GM12892 (cell line): ENCODE measurements around the gene ZDHHC22.

Experiments
- DNase-seq: peaks from one replicate; pipeline ENCODE4 v3.0.0; 2011; ENCODE audit not compliant: insufficient read length
- FAIRE-seq: peaks from 2 replicates; lab custom pipeline; 2011; peaks lifted over from hg19 to GRCh38; lab: Jason Lieb, UNC
- POLR2A ChIP-seq: IDR thresholded peaks from 2 replicates; pipeline ENCODE4 v1.6.1; 2011; ENCODE audit warnings: low read depth, low read length, control low read depth
- POLR2AphosphoS5 ChIP-seq: IDR thresholded peaks from 2 replicates; pipeline ENCODE4 v1.6.1; 2011; ENCODE audit warnings: low read depth, low read length, control low read depth
- TAF1 ChIP-seq: IDR thresholded peaks from 2 replicates; pipeline ENCODE4 v1.6.1; 2011; ENCODE audit warnings: low read depth, mild to moderate bottlenecking, control low read depth, low read length, borderline replicate concordance

Gene ZDHHC22

DNA sequence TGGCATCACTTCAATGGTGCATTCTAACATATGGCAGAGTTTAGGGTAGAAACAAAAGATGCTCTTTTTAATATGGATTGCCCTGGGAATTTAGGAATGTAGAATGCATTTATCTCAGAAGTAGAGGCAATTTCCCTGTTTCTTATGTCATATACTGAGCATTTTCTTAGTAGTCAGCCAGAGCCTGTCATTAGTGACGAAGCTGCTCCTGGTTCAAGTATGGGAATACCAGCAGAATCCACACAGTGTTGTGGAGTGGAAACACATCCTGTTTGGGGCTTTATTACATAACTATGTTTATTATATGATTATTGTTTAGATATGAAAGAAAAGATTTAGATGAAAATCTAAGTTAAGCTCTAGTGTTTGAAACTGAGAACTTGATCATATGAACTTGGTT, 31.3 kb downstream of the ZDHHC22 start:
- DNase-seq (no peak), FAIRE-seq (no peak)
- TF ChIP-seq TAF1, result no peak
- TF ChIP-seq POLR2AphosphoS5, result no peak
- TF ChIP-seq POLR2A, result no peak

DNA sequence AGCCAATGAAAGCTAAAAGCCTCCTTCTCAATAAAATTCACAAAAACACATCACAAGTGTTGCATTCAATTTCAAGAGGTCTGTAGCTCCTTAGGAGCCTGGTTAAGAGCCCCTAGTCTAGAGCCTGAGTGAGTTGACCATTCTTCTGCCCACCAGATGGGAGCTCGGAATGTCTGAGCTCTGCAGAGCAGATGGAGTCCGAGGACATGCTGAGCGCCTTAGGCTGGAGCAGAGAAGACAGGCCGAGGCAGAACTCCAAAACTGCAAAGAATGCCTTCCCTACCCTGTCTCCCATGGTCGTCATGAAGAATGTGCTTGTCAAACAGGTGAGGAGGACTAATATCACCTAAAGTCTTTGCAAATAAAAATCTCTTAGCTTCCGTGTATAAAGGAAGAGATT, 31.9 kb downstream of the ZDHHC22 start:
- no peak for FAIRE-seq
- TF ChIP-seq TAF1, result no peak
- no peak for TF ChIP-seq POLR2AphosphoS5
- no peak for TF ChIP-seq POLR2A
- DNase-seq, result no peak

DNA sequence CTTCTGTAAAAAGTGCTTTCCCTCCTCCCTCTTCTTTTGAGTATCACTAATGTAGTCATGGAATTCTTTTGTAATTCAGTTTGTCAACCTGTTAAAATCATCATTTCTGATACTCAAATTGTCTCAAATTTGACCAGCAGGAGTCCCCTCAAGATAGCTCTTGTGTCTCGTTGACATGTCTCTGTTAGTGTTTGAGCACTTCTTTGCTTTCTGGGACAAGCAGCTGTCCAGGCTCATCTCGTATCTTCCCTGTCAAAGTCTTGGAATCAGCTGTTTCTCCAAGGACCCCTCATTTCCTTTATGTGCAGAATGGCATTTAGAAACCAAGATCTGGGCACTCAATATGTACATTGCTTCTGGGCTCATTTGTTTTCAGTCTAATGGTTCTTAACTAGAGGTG, 32.8 kb downstream of the ZDHHC22 start:
- TF ChIP-seq TAF1 (no peak), POLR2AphosphoS5 (no peak), POLR2A (no peak)
- no peak for DNase-seq
- FAIRE-seq, result no peak

DNA sequence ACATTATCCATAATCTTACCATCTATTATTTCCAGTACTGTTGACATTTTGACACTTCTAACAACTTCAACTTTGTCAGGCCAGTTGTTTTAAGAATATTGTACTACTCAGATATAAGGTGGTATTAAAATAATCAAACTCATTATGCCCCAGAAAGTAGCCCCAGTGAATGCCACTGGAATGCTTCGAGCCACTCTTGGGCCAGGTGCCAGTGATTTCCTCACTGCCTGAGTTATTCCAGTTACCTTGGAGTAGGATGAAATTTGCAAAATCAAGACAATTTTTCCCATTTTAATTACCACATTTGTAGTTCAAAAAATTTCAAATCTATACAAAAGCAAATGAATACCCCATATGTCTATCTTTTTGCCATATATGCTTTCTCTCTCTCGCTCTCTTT, 34.4 kb downstream of the ZDHHC22 start:
- DNase-seq, result no peak
- FAIRE-seq, result no peak
- no peak for TF ChIP-seq POLR2A
- TF ChIP-seq POLR2AphosphoS5, result no peak
- TF ChIP-seq TAF1, result no peak

DNA sequence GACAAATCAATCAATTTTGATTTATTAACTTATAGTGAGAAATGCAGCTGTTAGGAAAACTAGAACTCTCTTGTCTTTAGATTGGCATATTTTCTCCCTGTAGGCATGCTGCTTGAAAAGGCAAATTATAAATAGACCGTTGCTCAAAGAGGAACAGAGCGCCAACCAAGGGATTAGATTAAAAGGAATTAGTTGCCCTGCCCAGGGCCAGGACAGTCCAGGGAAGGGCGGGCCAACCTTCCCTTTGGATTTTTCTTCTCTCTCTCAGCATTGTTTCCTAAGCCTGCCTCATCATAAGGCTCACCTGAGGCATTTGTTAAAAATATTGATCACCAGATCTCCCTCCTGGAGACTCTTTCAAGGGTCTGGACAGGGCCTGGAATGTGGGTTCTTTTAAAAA, 34.9 kb downstream of the ZDHHC22 start:
- DNase-seq (no peak), FAIRE-seq (no peak)
- TF ChIP-seq POLR2AphosphoS5, result no peak

DNA sequence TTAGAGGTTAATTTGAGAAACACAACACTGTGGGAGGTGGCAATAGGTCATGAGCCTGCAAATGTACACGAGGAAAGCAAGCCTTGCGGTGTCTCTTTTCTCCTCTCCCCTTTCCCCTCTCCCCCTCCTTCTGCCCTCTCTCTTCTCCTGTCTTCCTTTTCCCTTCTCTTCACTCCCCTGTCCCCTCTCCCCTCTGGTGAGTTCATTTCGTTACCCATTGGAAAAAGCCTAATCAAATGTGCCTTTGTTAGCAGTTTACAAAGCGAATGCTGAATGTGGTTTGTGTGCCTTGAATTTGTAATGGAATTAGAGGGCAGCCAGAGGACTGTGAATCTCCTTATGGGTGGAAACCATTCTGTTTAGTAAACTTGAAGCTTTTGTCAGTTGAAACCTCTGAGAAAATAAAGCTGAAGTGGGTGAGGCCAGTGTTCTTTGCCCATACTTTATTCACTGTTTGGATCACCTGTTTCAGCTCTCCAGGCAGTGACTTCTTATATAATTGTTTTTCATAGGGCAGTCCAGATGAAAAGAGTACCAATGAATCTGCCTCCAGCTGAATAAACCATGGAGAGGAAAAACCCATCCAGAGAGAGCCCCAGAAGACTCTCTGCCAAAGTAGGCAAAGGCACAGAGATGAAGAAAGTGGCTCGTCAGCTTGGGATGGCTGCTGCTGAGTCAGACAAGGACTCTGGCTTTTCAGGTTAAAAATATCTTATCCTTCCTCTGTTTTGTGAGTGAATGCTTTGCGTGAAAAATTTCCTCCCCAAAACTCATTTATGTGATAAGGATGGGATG, 36.2 kb downstream of the ZDHHC22 start:
- FAIRE-seq (no peak), DNase-seq (no peak)
- TF ChIP-seq POLR2AphosphoS5 (no peak), TAF1 (no peak), POLR2A (no peak)

DNA sequence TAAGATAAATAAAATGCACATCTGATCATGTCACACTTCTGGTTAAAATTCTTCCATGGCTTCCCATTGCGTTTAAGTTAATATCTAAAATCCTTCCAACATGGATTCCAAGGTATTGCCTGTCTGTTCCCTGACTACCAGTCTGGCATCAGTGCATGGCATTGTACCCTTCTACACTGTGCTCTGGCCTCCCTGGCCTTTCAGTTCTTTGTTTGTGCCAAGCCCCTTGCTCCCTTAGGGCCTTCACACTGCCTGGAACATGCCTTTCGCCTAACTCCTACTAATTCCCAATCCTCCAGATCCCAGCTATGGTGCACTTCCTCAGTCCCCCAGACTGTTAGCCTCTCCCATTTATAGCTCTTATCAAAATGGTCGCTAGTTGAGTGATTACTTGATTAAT, 37.2 kb downstream of the ZDHHC22 start:
- FAIRE-seq, result no peak
- no peak for TF ChIP-seq POLR2AphosphoS5
- no peak for TF ChIP-seq TAF1
- no peak for TF ChIP-seq POLR2A
- DNase-seq, result no peak

DNA sequence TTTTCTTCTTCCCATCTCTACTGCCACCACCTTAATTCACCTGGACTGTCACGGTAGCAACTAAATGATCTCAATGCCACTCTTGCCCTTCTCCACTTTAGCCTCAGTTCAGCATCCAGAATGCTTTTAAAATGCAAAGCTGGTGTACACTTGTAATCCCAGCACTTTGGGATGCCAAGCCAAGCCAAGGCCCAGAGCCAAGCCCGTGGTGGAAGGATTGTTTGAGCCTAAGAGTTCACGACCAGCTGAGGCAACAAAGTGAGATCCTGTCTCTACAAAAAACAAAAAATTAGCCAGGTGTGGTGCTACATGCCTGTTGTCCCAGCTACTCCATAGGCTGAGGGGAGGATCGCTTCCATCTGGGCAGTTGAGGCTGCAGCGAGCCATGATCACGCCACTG, 37.6 kb downstream of the ZDHHC22 start:
- DNase-seq (no peak), FAIRE-seq (no peak)
- TF ChIP-seq POLR2AphosphoS5, result no peak
- TF ChIP-seq POLR2A, result no peak
- TF ChIP-seq TAF1, result no peak

DNA sequence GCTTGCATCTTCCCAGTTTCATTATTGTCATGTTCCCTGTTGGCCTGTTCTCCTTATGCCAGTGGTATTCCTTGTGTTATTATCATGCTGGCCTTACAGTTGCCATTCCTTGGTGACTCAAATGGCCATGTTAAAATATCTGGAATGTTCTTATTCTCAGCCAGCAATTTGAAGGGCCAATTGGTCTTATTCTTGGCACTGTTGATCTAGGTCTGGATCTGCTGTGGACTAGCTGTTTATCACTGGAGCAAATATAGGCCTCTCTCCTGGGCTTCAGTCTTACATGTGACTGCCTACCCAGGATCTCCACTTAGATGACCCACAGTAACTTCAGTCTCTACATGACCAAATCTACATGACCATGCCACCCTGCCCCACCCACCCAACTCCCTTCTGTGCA, 38.1 kb downstream of the ZDHHC22 start:
- DNase-seq, result no peak
- no peak for FAIRE-seq
- no peak for TF ChIP-seq POLR2A
- no peak for TF ChIP-seq TAF1
- no peak for TF ChIP-seq POLR2AphosphoS5

DNA sequence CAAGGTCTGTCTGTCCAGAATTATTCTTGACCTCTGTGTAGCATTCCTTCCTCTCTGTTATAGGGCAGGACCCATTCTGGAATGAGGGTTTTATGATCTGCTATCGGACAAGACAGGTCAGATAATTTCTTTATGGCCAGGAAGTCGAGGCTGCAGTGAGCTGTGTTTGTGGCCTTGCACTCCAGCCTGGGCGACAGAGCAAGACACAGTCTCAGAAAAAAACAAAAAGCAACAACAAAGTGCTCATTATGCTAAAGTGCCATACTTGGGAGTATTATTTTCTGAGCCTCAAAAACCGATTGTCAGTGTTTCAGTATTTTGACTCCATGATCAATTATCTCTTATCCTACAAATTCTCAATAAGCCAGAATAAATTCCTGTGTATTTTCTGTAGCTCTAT, 39.4 kb downstream of the ZDHHC22 start:
- TF ChIP-seq POLR2AphosphoS5, result no peak
- FAIRE-seq (no peak), DNase-seq (no peak)

DNA sequence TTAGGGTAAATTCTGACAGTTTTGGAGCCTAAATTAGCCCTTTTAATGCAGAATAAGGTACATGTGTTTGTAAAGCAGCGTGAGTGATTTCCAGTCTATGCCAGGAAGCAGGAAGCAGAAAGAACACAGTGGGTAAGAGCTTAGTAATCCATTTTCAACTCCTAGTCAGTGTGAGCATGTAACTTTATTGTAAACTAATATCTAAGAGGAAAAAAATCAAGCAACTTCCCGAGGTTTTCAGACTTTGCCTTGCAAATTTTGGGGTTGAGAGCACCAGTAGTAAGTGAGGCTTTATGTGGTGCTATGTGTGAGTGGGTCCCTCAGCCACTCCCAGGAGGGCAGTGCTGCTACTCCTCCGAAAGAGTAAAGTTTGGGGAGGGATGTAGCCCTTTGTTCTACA, 40.6 kb downstream of the ZDHHC22 start:
- DNase-seq (no peak), FAIRE-seq (no peak)
- no peak for TF ChIP-seq POLR2AphosphoS5
- no peak for TF ChIP-seq POLR2A
- no peak for TF ChIP-seq TAF1

DNA sequence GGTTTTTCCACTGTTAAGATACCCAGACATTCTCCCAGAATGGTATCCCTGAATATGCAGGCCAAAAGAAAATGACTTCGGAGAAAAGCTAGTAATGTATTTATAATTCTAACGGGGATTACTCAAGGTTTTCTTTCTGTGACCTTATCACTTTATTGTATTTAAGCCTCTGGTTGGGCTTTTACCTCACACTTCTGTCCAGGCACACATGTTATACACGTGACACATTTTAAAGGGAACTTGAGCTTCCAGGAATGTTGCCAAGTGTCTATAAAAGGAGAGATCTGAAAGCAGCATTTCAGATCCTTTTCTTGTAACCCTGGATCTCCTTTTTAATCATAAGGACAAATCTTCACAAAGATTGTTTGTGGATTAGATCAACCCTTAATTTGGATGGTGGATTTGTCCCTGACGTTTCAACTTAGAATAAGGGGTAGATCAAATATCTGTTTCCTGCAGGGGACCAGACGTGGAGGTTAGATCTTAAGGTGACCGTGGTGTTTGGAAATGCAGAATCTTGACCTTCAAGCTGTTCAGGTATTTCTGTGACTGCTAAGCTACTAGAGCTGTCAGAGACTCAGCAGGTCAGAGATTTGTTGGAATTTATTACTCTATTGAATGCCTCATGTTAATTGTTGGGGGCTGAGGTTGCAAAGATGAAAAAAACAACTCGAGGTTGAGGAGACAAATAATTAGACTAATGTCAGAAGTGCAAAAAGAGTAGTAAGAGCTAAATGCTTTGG, 42.0 kb downstream of the ZDHHC22 start:
- DNase-seq (no peak), FAIRE-seq (no peak)
- no peak for TF ChIP-seq POLR2AphosphoS5
- no peak for TF ChIP-seq POLR2A
- TF ChIP-seq TAF1, result no peak

DNA sequence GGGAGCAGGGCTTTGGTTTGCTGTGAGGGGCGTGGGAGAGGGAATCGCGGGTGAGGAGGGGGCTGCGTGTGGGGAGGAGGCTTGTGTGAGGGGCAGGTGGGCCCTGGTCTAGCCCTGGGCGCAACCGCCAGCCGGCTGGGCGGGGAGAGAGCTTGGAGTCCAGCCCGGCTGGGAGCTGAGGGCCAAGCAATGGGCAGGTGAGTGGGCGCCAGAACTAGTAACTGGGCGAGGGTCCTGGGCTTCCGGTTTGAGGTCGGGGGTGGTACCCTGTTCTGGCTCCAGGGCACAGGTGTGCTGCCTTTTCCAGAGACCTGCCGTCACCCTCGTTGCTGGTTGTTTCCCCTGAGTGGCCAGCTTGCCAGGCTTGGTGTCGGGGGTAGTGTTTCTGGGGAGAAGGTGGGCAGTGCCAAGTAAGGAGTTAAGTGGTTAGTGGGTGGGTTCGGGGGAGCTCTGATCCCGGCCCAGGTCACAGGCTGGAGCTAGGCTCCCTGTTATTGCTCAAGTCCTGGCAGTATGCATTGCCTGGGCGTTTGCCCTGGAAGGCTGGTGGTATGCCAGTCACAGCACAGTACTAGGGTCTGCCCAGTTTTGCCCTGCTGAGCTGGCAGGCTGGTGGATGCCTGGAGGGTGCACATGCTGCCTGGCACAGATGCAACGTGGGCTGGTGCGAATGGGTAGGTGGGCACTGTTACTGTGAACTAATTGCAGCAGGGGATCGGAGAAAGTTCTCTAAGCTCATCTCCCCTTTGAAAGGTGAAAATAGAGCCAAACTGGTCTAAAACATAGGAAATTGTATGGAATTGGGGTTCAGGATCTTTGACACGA, 42.9 kb downstream of the ZDHHC22 start:
- DNase-seq, result no peak
- FAIRE-seq, result no peak
- TF ChIP-seq TAF1 (no peak), POLR2AphosphoS5 (no peak), POLR2A (no peak; the same call in 1 of the 2 replicates)
